ENCODE data around the gene MBNL1.

MBNL1 gene

DNA sequence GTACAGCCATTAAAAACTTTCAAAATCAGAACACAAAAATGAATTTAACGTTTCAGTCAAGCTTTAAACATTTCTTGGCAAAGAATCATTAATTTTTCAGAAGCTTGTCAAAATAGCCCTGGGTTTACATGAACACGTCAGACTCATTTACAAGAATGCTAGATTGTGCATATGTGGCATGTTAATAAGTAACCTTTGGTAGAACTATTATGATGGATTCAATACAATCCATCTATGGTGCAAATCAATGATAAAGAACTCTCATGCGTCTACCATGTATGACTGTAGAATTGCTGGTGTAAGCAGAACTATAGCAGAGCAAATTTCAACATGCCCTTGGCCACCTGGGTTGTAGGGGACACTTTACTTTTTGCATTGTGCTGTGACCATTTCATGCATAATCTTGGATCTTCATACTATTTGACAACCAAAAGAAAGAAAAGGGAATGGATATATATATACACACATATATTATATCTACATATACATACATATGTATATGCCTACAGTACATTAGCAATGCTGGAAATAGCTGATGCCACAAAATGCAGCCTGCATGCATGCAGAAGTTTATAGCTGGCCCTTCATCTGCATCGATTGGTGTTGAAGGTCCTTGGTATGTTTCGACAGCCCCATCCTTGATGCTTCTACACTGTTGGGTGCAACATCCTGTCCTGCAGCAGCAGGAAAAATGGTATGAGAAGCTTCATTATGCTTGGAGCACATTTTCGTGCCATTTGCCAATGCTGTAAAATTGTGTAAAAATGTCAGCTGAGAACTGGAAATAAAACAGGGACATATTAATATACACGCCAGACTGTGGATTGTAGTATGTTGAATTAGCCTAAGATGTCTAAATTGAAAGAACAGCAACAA is 189.0 kb downstream of the MBNL1 start:
- no peak for DNase-seq

DNA sequence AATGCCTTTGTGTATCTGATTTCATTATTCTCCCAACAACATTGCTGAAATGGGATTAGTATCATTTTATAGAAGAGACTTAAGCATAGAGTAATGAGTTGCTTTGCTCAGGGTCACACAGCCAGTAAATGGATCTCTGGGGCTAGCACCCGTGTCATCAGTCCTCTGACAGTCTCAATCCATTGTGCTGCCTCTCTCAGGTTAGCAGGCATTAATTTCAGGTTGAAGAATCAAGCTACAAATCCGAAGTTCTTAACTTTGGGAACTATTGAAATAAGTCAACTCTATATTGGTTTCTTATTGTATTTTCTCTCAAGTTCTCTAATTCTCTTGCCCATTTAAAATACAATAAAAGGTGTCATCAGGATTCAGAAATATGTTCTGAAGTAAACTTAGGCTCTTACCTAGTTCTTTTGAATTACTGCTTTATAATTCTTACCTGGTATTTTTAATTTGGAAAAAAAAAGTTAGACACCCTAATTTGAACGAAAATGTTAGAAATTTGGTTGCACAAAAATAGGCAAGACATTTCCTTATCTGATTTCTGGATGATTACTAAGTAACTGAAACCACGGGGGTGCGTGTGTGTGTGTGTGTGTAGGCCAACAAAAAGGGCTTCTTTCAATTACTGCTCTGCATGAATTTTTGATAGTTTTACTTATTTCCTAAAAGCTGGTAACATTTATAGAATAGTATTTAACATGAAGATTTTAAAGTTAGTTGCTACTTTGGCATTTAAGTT is 189.8 kb downstream of the MBNL1 start:
- DNase-seq, result no peak

DNA sequence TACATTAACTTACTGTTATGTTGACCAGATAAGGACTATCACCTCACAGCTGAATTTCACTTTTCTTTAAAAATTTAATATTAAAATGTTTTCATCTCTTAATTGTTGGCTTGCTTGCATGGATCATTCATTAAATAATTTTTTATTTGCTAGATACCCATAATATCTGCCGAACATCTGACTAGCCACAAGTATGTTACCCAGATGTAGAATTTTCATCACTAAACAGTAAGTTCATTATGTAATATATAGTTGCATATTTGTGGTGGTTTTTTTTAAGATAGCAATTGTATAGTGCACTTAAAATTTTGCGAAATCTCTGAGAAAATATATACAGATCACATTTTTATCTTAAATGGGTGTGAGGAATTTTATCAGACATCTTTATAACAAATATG is 190.4 kb downstream of the MBNL1 start:
- no peak for DNase-seq

DNA sequence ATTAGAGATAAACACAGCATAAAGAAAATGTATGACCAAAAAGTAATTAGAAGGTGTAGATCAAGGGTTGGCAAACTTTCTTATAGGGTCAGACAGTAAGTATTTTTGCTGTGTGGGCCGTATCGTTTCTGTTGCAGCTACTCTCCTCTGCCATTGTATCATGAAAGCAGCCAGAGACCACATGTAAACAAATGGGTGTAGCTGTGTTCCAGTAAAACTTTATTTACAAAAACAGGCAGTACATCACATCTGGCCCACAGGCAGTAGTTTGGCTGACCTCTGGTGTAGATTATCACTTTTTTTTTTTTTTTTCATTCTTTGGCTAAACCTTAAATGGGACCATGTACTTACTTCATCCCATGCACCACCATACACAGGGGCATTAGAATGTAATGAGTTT is 190.8 kb downstream of the MBNL1 start:
- DNase-seq, result no peak

DNA sequence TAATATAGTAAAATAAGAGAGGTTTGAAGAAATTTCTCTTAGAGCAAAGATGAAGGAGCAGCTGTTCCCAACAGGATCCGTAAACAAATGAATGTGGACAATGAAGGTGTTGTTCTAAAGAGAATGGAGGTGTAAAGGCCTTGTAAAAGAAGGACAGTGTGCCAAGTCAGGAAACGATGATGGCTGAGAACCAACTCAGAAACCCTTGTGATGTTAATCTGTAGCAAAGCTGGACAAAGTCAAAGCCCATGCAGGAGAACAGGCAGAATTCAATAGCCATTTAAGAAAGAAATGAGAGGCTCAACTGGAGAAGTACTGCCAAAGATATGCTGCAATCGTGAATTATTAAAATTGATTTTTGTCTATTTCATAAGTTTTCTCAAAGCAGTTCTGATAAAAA is 192.2 kb downstream of the MBNL1 start:
- no peak for DNase-seq

DNA sequence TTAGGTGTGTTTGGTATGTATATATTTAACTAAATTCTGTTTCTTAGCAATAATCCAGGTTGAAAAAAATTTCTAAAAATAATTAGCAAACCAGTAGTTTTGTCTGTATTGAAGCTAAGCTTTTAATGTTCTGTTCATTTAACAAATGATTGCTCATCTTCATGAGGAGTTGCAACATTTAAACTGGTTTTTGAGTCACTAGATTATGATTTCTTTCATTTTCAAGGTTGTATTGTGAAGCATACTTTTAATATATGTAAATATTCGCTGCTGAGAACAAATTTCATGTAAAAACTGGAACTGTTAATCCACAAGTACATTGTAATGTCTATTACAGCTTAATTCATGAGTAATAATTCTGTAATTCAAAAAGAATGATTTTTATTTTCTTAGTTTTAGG is 192.7 kb downstream of the MBNL1 start:
- DNase-seq, result peak; percentile 66

DNA sequence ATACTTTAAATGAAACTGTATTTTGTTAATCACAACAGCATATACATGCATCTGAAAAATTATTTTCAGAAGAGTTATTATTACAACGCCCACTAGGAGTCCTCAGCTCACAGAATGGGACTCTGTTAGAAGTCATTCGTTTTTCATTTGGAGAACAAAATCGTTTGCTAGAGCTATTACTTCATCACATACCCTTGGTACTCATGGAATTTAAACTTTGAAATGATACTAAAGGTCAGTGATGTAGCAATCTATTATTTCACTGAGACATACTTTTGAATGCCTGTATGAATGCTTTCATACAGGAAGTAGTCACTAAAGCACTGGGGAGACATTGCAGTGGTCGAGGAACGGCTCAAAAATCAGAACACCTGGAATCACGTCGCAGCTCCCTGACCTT is 198.1 kb downstream of the MBNL1 start:
- DNase-seq, result peak; percentile 76

DNA sequence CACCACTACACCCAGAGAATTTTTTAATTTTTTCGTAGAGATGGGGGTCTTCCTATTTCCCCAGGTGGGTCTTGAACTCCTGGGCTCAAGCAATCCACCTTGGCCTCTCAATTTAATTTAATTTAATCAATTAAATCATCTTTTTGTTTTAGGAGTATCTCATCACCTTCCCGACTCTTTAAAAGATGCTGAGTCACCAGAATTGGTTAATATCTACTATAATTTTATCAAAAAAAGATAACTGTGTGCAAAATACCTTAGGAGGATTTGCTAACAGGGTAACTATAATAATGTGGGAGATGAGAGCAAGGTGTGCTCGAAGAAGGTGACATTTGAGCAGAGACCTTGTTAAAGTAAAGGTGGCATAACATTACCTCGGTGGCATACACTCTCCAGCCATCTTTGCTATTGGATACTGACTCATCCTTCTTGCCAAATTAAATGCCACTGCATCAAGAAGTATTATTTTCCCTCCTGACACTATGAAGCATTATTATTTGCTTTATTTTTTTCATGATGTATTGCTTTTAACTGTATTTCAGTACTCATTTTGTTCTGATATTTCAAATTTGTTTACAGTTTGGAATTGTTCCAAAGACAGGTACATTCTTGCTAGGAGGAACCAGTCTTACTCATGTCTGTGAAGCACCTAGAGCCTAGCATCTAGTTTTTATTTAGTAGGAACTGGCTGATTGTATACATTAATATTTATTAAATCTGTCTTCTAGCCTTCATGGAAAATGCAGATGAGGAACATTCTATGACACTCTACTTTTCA is 200.7 kb downstream of the MBNL1 start:
- no peak for DNase-seq

DNA sequence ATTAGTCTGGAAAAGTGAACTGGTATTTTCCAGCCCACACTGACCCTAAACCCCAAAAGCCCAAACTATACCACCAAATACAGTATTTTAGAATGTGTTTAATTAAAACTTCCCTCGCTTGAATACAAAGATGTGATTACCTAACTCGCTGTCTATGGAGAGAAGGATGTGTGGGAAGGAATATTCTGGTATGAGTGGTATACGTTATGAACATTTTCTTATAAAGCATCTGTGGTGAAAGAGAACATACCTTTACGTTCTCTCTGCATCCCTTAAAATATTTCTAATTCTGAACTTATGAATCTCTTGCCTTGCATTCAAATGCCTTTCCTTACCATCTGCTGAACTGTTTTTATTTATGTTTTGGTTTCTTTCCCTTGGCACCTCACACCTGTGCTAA is 201.4 kb downstream of the MBNL1 start:
- no peak for DNase-seq

DNA sequence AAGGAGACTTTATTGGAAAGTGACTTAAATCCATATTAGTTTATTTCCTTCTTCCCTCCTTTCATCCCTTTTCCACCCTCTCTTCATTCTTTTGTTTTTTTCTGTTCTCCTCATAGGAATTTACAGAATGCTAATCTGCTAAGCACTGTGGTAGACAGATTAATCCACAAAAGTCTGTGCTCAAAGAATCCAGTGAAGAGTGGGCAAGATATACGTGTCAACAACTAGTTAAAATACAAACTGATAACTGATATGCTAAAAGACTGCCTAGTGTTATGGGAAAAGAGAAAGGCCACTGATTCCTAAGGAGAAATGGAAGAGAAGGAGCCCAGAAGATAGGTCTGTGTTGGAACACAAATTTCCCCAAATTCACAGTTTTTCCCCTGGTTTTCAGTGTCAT is 202.2 kb downstream of the MBNL1 start:
- no peak for DNase-seq

DNA sequence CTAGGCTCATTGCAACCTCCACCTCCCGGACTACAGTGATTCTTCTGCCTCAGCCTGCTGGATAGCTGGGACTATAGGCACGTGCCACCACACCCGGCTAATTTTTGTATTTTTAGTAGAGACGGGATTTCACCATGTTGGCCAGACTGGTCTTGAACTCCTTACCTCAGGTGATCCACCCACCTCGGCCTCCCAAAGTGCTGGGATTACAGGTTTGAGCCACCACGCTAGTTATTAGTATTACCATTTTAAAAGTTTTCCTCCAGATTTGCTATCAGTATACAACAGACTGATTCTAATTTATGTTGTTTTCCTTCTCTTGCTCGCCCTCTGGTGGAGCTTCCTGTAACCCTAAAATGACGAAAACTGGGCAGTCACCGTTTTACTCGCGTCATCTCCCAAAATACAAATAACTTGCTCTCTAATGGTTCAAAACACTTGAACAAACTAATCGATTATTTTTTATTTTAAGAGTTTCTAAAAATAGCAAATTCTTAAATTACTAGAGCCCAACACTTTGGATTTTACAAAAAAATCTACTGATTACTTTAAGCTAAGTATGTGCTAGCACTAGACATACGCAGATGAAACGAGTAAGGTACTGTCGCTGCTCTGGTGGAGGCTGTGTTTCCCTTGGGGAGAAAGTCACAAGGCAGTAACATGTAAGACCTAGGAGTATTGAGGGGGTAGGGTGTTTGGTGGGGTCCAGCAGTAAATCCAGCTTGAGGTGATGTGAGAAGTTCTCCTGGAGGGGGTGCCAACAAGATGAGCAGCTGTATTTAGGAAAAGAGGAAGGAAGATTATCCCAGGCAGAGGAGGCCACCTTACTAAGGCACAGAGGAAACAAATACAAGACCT is 203.3 kb downstream of the MBNL1 start:
- DNase-seq, result peak; percentile 81

DNA sequence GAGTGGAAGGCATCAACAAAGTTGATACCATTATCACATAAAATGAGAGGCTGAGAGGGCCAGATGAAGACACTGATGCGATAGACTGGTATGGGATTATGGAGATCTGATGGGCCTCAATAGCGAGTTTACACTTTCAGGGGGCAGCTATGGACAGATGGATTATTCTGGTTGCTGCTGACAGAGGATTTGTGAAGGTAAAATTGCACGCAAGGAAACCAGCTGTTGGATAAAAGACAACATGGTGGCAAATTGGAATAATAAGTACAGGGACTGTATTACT is 203.9 kb downstream of the MBNL1 start:
- DNase-seq, result no peak

DNA sequence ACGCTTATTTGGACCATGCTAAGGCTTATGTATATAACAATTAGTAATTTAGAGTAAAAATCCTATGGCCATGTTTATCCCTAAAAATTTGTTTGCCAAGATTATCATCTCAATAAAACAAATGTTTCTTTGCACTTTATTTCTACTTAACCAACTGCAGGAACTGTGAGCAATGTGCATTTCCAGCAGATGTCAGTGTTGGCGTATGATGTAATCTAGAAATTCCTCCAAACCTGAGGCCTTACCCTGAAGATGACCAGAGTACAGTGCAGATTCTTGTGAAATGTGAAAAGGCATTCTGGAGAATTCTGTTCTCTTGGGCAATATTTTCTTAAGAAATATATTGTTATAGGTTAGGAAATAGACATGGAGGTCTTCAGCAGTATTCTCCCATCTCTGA is 205.9 kb downstream of the MBNL1 start:
- DNase-seq, result peak; percentile 82

DNA sequence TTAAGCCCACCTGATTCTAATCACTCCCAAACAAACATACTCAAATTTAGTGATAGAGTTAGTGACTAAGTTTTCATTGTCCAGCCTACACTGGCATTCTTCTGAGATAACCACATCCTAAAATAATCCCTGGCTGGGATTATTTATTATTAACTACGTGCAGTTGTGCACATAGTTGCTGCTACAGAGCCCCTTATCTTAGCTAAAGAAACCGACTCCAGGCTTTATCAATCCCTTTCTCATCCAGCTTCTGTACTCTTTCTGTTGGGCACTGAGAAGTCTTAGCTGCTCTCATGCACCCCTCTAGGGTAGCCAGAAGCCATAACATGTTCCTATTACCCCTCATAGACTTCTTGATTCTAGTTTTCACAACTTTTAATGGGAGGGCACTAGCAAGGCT is 208.7 kb downstream of the MBNL1 start:
- no peak for DNase-seq

DNA sequence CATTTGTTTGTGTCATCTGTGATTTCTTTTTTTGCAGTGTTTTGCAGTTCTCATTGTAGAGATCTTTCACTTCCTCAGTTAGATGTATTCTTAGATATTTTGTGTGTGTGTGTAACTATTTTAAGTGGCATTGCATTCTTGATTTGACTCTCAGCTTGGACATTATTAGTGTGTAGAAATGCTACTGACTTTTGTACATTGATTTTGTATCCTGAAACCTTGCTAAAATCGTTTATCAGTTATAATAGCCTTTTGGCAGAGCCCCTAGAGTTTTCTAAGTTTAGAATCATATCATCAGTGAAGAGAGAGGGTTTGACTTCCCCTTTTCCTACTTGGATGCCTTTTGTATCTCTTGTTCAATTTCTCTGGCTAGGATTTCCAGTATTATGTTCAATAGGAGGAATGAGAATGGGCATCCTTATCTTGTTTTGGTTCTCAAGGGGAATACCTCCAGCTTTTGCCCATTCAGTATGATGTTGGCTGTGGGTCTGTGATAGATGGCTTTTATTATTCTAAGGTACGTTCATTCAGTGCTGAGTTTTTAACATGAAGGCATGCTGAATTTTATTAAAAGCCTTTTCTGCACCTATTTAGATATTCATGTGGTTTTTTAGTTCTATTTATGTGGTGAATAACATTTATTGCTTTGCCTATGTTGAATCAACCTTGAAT is 211.7 kb downstream of the MBNL1 start:
- no peak for DNase-seq

DNA sequence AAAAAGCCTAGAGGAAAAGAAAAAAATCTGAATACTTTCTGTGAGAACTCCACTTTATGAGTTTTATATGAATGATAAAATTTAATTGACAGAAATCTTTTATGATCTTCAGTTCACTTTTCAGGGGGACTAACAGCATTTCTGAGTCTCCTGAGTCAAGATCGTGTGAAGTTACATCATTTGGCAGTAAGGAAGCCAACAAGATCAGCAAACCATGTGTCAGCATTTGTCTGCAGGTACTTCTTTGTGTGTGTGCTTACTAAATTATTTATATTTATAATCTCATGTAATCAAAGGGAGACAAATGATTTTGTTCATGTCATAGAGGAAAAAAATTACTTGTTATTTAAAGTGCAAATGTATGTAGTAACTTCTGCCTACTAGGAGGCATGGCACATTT is 217.6 kb downstream of the MBNL1 start:
- DNase-seq, result no peak

DNA sequence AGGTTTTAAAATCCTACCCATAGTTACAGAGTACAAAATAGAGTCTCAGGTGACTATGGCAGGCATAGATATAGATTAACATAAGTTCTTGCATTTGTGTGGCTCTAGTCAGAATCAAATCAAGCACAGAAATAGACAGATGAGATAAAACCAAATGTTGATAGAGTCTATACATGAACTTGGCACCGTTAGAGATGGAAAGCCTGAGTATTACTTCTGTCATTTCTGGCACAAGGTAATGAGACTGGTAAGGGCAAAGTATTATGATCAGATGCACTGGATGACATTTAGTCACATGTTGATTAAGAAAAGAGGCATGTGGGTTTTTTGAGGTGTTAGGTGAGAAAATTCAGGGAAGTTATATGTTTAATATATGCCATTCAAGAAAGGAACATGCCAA is 219.7 kb downstream of the MBNL1 start:
- DNase-seq, result no peak

DNA sequence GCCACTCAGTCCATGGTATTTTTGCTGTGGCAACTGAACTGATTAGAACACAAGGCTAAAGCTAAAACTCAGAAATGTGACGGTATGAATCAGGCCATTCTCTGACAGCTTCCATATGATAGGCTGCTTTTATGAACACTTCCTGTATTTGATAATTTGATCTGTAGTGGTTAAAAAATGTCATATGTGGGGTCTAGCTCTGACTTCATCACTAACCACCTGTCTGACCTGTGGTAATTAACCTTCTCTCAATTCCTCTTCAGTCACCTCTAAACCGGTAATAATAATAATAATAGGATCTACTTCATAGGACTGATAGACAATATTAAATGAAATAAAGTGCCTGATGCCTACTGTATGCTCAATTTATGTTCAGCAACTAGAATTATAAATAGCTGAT is 223.2 kb downstream of the MBNL1 start:
- DNase-seq, result no peak

DNA sequence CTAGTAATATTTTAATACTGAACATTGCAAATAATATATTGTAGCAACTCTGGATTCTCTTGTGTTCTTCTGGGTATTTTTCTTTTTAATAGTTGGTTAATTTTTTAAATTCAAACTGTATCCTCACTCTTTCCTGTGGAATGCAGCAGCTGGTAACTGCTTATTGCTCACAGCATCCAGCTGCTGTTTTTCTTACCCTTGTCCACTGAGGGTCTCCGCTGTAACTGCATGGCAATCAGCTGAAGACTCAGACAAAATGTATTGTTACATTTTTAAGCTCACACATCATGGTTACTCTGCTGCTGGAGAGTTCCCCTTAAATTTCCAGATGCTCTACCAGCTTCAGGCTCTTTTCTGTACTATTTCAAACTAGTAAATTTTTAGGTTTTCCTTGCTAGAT is 227.6 kb downstream of the MBNL1 start:
- no peak for DNase-seq

DNA sequence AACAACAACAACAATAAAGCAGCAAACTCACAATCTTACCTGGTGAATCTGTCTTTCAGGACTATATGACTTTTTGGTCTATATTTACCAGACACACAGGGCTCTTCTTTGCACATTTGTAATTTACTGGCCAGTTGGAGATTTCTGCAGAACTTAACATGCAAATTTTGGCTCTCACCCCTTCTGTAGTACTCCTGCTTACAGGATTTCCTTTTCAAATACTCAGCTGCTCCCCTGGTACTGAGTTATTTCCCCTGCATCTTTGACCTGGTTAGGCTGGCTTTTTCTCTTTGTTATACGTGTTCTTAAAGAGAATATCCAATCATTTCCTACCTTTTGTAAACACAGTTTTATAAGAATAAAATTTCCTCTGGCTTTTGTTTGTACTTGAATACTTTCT is 228.0 kb downstream of the MBNL1 start:
- no peak for DNase-seq

DNA sequence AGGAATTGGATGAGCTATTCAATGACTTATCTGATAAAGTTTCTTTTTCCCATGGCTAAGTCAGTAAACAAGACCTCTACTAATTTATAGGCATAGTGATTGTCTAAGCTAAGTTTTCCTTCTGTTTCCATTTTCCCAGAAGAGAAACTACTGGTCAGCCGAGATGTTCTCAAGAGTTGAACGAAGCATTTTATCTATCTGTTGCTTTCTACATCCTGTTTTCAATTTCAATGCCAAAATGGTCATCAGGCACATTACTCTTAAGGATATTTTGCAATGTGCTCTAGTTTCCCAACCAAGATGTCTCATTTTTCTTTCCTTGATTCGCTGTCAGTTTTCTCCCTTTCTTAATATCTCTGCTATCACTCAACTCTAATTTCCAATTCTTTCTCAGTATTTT is 228.7 kb downstream of the MBNL1 start:
- DNase-seq, result peak; percentile 95

DNA sequence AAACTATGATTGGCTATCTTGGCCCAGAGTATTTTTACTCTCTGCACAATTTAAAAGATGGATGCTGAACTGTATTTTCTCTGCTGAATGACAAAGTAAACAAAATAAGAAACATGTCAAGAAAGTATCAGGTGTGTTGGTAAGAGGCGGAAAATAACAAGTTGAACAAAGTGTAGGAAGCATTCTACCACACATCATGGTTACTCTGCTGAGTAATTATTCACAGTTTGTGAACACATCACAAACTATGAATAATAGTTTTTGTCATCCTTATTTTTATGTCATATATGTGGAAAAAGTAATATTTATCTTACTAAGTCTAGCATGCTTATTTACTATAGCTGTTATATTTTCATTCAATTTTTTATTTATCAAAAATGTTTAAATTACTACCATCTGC is 229.2 kb downstream of the MBNL1 start:
- peak; percentile 26 for DNase-seq

All from inflammatory macrophage treated with lipopolysaccharide for 4 hours (primary cell).